Measurements from ENCODE around the gene GOLGA6A.
"Not testable (repeated sequence)": the region's sequence is repeated elsewhere in the genome, so short reads cannot be mapped to it uniquely, and the experiment has no call there.

The GOLGA6A gene

GRCh38 chr15:74052271-74053260 lies 29.8 kb downstream of the GOLGA6A start:
- not testable (repeated sequence) for FAIRE-seq

- no peak for FAIRE-seq
Measured at GRCh38 chr15:74050556-74051234, 31.7 kb downstream of the GOLGA6A start.

- no peak for FAIRE-seq
Measured at GRCh38 chr15:74050127-74050526, 32.2 kb downstream of the GOLGA6A start.

- no peak for FAIRE-seq
Measured at GRCh38 chr15:74046275-74046674, 36.1 kb downstream of the GOLGA6A start.

GRCh38 chr15:74045636-74046274 lies 36.6 kb downstream of the GOLGA6A start:
- no peak for FAIRE-seq

GRCh38 chr15:74045184-74045583 lies 37.2 kb downstream of the GOLGA6A start:
- no peak for FAIRE-seq

- FAIRE-seq = no peak
Measured at GRCh38 chr15:74044267-74045110, 37.9 kb downstream of the GOLGA6A start.

- FAIRE-seq = no peak
Measured at GRCh38 chr15:74043425-74044266, 38.7 kb downstream of the GOLGA6A start.

- no peak for FAIRE-seq
Measured at GRCh38 chr15:74042603-74043424, 39.5 kb downstream of the GOLGA6A start.

- FAIRE-seq = no peak
Measured at GRCh38 chr15:74041777-74042435, 40.4 kb downstream of the GOLGA6A start.

- no peak for FAIRE-seq
Measured at GRCh38 chr15:74041311-74041756, 41.0 kb downstream of the GOLGA6A start.

GRCh38 chr15:74040109-74040850 lies 42.1 kb downstream of the GOLGA6A start:
- FAIRE-seq = no peak

GRCh38 chr15:74039656-74040010 lies 42.7 kb downstream of the GOLGA6A start:
- FAIRE-seq = no peak

GRCh38 chr15:74038707-74039655 lies 43.4 kb downstream of the GOLGA6A start:
- no peak for FAIRE-seq

GRCh38 chr15:74037171-74038117 lies 44.9 kb downstream of the GOLGA6A start:
- no peak for FAIRE-seq

- no peak for FAIRE-seq
Measured at GRCh38 chr15:74036271-74037170, 45.8 kb downstream of the GOLGA6A start.
